ENCODE data around the gene SRRM3.

The SRRM3 gene

DNA sequence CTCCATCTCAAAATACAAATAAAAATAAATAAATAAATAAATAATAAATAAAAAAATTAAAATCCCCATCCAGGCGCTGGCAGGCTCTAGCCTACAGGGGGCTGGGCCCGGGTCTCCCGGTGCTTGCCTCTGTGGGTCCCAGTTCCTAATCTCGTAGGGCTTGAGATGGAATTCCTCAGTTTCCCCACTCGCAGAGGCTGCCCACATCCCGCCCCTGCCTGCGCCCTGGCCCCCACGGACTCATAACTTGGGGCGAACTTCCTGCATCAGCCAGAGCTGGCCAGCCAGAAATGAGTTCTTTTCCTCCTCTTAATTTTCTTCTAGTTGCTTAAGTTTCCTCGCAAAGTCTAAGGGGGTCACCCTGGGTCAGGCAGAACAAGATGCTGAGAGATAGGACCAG lies 22.0 kb upstream of the SRRM3 start:
- no peak for TF ChIP-seq MYC (IDR thresholded peaks at IDR 0.05; ENCODE audit: low read depth, low read length)
- no peak for TF ChIP-seq POLR2A (IDR thresholded peaks at IDR 0.05; ENCODE audit: extremely low read depth, insufficient read length)
- TF ChIP-seq, protein P1, sequence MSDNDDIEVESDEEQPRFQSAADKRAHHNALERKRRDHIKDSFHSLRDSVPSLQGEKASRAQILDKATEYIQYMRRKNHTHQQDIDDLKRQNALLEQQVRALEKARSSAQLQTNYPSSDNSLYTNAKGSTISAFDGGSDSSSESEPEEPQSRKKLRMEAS (IDR thresholded peaks at IDR 0.05; ENCODE audit: low read depth, low read length): no peak
- TF ChIP-seq, protein P2, sequence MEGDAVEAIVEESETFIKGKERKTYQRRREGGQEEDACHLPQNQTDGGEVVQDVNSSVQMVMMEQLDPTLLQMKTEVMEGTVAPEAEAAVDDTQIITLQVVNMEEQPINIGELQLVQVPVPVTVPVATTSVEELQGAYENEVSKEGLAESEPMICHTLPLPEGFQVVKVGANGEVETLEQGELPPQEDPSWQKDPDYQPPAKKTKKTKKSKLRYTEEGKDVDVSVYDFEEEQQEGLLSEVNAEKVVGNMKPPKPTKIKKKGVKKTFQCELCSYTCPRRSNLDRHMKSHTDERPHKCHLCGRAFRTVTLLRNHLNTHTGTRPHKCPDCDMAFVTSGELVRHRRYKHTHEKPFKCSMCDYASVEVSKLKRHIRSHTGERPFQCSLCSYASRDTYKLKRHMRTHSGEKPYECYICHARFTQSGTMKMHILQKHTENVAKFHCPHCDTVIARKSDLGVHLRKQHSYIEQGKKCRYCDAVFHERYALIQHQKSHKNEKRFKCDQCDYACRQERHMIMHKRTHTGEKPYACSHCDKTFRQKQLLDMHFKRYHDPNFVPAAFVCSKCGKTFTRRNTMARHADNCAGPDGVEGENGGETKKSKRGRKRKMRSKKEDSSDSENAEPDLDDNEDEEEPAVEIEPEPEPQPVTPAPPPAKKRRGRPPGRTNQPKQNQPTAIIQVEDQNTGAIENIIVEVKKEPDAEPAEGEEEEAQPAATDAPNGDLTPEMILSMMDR (IDR thresholded peaks at IDR 0.05; ENCODE audit: low read depth, low read length): no peak
- no peak overlapping the region for H3K4me3 ChIP-seq (ENCODE audit: low read depth, low read length)
- no peak for DNase-seq (ENCODE audit: low read depth)

DNA sequence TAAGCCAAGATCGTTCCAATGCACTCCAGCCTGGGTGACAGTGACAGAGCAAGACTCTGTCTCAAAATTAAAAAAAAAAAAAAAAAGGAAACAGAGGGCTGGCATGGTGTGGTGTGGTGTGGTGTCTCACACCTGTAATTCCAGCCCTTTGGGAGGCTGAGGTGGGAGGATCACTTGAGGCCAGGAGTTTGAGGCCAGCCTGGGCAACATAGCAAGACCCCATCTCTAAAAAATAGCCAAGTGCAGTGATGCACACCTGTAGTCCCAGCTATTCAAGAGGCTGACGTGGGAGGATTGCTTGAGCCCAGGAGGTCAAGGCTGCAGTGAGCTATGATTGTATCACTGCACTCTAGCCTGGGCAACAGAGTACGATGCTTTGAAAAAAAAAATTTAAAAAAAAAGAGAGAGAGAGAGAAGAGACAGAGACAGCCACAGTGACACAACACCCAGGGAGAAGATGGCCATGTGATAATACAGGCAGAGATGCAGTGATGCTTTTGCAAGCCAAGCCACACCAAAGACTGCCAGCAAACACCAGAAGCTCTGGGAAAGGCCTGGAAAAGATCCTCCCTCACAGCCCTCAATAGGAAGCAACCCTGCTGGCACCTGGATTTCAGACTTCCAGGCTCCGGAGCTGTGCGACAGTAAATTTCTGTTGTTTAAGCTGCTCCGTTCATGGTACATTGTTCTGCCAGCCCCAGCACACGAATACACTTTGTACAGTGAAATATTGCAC lies 19.3 kb upstream of the SRRM3 start:
- DNase-seq (ENCODE audit: low read depth): no peak
- H3K4me3 ChIP-seq (ENCODE audit: low read depth, low read length): no peak overlapping the region
- TF ChIP-seq, protein P1 (IDR thresholded peaks at IDR 0.05; ENCODE audit: low read depth, low read length): no peak
- TF ChIP-seq, protein P2 (IDR thresholded peaks at IDR 0.05; ENCODE audit: low read depth, low read length): no peak

DNA sequence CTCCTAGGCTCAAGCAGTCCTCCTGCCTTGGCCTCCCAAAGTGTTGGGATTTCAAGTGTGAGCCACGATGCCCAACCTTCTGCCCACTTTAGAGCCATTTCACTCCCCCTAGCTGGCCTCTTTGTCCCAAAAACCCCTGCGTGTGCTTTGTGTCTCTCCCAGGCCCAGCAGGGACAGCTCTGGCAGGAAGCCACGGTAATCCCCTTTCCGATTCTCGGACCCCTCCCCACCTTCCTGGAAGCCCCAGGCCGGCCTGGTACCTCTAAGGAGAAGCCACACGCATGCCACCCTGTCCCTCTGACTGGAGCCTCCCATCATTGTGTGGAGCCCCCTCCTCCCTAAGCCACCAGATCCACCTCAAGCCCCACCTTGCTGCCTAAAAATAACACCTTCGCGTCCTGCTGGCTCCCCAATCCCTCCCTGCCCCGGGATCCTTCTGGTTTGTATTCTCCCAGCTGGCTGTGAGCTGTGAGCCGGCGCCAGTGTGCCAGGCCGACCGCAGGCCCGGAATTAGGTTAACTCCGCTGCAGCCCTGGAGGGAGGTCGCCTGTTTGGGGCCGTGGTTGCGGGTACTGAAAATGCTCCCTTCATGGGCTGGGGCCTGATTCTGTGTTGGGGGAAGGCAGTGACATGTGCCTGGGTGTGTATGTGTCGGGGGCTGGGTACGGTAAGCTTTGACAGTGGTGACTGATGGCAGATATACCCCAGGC lies 16.4 kb upstream of the SRRM3 start:
- H3K4me3 ChIP-seq (ENCODE audit: low read depth, low read length): no peak overlapping the region
- DNase-seq (ENCODE audit: low read depth): no peak
- TF ChIP-seq, protein P1 (IDR thresholded peaks at IDR 0.05; ENCODE audit: low read depth, low read length): no peak
- TF ChIP-seq, protein P2 (IDR thresholded peaks at IDR 0.05; ENCODE audit: low read depth, low read length): no peak
- no peak for TF ChIP-seq POLR2A (IDR thresholded peaks at IDR 0.05; ENCODE audit: extremely low read depth, insufficient read length)
- no peak for TF ChIP-seq MYC (IDR thresholded peaks at IDR 0.05; ENCODE audit: low read depth, low read length)

DNA sequence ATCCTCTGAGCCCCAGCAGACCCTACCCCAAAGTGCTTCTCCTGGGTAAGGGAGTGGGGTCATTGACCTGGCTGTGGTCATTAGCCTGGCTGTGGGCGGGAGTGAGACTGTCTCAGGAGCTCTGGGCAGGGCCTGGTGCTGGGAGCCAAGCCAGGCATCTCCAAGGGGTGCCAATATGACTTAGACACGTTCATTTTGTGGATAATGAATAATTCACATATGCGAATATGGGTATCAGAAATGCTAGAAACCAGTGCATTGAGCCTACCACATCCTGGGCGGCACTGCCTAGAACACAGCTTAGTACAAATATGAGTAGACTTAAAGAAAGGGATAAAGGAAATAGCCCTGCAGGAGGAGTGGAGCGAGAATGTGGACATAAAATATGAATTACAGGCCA lies 14.4 kb upstream of the SRRM3 start:
- TF ChIP-seq POLR2A (IDR thresholded peaks at IDR 0.05; ENCODE audit: extremely low read depth, insufficient read length): no peak
- TF ChIP-seq, protein P1 (IDR thresholded peaks at IDR 0.05; ENCODE audit: low read depth, low read length): no peak
- TF ChIP-seq, protein P2 (IDR thresholded peaks at IDR 0.05; ENCODE audit: low read depth, low read length): no peak
- TF ChIP-seq MYC (IDR thresholded peaks at IDR 0.05; ENCODE audit: low read depth, low read length): no peak
- no peak overlapping the region for H3K4me3 ChIP-seq (ENCODE audit: low read depth, low read length)
- no peak for DNase-seq (ENCODE audit: low read depth)

DNA sequence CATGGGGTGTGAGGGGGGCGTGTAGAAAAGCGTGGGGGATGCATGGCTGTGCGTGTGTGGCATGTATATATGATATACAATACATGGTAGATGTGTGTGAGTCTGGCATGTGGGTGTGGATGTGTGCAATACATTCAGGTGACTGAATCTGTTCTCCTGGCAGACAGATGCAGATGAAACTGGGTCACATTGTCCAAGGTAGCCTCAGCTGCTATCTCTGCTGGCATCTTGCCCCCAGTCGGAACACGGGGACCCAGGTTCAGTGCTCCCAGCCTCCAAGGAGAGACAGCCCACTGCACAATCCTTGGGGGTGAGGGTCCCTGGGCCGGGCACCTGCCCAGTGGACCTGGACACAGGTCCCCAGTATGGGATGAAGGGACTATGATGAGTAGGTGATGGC lies 12.4 kb upstream of the SRRM3 start:
- TF ChIP-seq, protein P2 (IDR thresholded peaks at IDR 0.05; ENCODE audit: low read depth, low read length): no peak
- TF ChIP-seq MYC (IDR thresholded peaks at IDR 0.05; ENCODE audit: low read depth, low read length) (no peak), POLR2A (IDR thresholded peaks at IDR 0.05; ENCODE audit: extremely low read depth, insufficient read length) (no peak)
- TF ChIP-seq, protein P1 (IDR thresholded peaks at IDR 0.05; ENCODE audit: low read depth, low read length): no peak
- DNase-seq (ENCODE audit: low read depth): no peak
- H3K4me3 ChIP-seq (ENCODE audit: low read depth, low read length): no peak overlapping the region

Measured in NB4 (cell line).